HG02840 (cell line): ENCODE results near the gene MAPK10.
"Not testable (repeated sequence)": the region's sequence is repeated elsewhere in the genome, so short reads cannot be mapped to it uniquely, and the experiment has no call there.

ENCODE experiments used
- ATAC-seq: cut with Tn5 transposase; IDR thresholded peaks from one replicate; pipeline ENCODE4 v1.9.1; 2021; ENCODE audit warnings: mild to moderate bottlenecking, moderate library complexity, moderate number of reproducible peaks; ENCODE audit not compliant: unreplicated experiment, low FRiP score

The MAPK10 gene

DNA sequence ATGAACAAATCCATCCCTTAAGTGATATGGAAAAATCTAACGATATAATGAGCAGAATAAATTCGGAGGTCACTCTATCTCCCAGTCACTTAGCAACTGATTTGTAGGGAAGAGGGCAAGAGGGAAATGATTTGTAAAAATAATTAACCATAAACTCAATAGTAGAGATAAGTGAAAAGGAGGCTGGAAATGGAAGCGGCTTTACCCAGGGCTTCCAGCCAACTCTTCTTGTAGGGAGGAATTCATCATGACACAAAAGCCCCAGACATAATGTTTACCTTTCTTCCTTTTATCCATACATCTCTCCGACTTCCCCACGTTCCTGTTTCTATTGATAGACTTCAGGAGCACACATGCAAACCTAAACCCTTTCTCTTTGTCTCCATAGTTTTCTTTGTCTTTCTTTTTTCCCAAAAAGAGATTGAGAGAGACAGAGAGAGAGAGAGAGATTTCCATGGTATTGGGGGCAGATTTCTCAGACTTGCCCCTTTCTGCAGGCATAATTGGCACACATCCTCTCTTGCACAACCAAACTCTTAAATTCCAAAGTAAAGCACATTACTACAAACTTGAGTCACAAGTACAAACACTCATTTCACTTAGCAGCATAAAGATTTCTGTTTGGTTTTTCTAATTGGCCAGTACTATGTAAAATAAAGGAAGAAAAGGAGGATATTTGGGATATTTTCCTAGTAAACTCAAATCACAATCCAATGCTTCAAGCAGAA is 140.9 kb downstream of the MAPK10 start:
- no peak for ATAC-seq

DNA sequence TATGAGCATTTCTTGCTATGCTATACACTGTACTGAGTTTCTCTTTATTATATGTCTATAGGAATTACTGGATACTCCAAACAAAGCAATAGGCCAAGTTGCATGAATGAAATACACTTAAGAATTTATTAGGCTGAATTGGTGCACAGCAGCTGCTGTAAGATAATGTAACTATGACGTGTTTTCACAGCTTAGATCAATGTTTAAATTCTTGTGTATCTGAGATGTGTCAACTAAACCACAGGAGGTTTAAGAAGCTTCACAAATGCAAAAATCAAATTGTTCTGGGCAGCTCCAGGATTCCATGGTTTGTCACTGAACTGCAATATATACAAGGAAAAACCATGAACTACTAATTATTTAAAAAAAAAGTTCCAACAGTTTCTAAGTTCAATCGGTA is 156.7 kb downstream of the MAPK10 start:
- ATAC-seq = no peak

DNA sequence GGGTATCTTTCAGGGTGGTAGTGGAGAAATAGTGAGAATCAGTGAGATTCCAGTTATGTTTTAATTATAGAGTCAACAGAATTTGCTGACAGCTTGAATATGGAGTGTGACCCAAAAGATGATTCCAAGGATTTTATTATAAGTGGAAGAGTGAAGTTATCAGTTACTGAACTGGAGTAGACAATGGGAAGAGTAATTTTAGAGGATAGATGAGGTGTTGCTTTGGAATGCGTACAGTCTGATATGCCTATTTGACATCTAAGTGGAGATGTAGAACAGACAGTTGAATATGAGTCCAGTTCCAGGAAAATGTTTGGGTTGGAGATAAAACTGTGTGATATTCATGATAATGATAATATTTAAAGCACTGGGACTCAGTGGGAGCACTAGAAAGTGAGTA is 174.2 kb downstream of the MAPK10 start:
- no peak for ATAC-seq

DNA sequence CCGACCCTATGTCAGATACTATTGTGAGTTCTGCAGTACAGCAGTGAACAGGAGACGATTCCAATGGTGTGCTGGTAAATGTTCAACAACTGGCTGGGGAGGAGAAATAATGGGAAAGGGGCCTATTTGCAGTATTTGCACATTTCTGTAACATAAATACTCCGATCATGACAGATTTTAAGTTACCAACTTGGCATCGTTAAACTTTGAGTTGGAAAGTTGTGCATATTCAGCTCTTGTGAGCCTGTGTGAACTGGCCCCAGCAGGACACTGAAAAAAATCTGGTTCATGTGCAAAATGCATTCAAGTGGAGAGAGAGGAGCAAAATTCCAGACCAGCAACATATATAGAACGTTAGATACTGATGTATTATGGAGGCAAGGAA is 175.0 kb downstream of the MAPK10 start:
- no peak for ATAC-seq

DNA sequence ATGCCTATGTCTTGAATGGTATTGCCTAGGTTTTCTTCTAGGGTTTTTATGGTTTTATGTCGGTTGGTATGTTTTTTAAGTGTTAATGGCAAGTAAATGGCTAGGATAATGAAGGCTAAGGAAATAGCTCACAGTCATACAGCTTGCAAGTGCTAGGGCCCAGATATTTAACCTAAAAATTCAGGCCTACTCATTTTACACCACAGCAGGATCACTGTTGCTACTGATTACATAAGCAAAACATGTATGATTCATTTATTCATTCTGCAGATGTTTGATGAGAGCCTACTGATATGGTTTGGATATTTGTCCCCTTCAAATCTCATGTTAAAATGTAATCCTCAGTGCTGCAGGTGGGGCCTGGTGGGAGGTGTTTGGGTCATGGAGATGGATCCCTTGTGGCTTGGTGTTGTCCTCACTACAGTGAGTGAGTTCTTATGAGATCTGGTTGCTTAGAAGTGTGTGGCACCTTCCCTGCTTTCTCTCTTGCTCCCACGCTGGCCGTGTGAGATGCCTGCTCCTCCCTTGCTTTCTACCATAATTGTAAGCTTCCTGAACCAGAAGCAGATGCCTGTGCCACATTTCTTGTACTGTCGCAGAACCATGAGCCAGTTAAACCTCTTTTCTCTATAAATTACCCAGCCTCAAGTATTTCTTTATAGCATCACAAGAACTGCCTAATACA is 175.5 kb downstream of the MAPK10 start:
- ATAC-seq = no peak

DNA sequence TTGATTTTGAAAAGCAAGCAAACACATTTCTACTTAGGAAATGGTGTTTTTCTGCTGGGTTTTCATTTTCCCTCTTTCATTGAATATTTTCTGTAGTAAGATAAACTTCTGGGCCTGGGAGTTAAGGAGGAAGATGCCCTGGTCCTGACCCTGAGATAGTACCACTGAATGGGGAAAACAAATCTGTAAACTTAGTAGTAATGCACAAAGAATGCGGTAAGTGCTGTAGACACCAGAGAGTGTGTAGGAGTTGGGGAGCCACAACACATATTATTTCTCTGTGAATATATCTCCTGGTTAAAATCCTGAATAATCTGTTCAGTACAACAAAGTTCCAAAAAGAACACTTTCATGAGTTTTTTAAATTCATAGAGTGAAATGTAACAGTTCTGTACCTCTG is 178.3 kb downstream of the MAPK10 start:
- no peak for ATAC-seq

DNA sequence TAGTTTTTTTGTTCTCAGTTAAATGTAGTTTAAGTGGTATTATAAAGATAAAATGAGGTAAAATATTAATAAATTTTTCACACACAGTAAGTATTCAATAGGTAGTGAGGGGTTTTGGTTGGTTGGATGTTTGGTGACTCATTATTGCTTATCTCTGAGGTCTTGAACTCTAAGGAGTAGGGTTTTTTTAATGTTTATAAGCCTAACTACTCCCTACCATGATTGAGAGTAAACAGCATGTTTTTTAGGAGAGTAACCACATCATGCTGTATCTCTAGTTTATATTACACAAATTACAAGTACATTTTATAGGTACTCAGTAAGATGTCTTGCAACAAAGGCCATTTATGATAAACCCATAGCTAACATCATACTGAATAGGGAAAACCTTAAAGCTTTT is 181.6 kb downstream of the MAPK10 start:
- ATAC-seq = no peak

DNA sequence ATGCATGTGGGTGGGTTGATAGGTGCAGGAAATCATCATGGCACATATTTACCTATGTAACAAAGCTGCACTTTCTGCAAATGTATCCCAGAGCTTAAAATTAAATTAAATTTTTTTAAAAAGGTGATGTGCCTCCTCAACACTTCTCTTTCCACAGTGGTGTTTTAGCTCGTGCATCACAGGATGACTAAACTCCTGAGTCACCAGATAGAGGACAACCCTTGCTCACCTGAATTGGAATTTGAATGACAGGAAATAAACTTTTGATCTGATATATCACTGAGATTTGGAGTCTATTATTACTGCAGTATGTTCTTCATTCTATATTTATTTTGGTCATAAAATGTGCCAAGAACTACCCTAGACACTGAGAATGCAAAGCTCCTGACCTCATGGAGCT is 185.3 kb downstream of the MAPK10 start:
- ATAC-seq = no peak

DNA sequence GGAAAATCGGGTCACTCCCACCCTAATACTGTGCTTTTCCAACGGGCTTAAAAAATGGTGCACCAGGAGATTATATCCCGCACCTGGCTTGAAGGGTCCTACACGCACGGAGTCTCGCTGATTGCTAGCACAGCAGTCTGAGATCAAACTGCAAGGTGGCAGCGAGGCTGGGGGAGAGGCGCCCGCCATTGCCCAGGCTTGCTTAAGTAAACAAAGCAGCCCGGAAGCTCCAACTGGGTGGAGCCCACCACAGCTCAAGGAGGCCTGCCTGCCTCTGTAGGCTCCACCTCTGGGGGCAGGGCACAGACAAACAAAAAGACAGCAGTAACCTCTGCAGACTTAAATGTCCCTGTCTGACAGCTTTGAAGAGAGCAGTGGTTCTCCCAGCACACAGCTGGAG is 191.5 kb downstream of the MAPK10 start:
- ATAC-seq = not testable (repeated sequence)

DNA sequence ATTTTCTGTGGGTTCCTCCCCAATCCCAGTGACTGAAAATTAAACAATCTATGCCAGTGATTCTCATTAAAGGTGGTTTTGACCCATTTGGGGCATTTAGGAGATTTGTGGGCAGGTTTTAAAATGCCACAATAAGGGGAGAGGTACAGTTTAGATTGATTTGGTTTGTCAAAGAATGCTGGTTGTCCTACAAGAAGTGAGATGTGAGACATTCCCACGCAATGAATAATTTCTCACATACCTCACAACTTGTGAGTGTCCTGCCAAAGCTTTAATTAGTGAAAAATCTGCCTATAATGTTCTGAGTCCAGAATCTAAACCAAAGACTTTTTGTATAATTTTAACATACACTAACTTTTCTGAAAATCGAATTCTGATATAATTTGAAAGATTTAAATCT is 199.4 kb downstream of the MAPK10 start:
- no peak for ATAC-seq

DNA sequence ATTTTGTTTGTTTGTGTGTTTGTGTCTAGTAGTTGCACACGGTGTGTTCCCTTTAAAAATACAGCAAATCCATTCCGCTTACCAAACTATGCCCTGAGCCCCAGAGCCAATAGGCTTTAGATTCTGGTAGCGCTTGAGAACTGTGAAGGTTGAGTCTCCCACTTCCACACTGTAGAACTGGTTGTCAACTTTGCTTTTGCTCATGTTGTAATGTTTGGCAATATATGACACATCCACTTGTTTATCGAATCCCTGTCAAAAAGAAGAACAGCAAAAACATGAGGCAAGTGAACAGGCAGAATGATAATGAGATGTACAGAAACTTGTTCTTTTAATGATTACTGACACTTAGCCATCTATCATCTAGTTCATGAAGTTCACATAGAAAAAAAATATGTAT is 200.6 kb downstream of the MAPK10 start:
- no peak for ATAC-seq

DNA sequence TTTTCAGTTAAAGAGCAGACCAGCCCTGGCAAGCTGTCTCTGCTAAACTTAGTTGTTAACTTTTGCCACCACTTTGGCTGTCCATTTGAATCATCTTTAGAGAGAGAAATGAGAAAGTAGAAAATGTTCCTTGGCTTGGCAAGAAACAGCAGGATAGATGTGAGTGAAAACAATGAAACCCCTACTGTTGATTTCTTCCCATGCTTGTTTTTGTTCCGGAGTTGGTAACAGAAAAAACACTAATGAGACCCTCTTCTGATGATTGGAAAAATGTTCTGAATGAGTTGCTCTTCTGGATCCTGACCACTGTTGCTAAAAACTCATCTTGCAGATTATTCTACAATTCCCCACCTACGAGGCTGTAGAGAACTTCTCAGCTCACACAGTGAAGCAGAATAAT is 203.3 kb downstream of the MAPK10 start:
- ATAC-seq = no peak

DNA sequence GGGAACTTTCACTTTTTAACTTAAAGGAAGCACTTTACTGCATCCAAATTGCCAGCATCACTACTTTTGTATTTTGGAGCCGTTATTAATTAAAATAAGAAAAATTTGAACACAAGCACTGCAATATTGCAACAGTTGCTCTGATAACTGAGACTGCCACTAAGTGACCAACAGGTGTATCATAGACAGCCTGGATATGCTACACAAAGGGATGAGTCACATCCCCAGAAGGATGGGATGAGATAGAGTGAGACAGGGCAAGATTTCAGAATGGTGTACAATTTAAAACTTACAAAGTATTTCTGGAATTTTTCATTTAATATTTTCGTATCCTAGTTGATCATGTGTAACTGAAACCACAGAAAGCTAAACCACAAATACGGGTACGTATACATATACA is 204.1 kb downstream of the MAPK10 start:
- no peak for ATAC-seq

DNA sequence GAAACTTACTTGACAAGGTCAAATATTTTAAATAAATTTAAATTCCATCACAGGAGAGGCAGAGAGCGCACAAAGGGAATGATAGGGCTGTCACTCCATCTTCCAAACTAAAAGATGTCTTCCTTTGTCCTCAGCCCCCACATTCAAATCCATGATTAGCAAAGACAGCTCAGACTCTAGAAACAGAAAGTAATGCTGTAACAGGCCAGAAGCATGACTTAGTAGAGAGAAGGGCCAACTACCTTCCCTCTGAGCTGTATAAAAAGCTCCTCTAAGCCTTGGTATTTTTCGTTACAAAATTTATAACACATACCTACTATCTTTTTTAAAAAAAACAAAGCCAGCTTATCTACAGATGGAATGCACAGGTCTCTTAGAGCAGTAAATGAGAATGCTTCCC is 207.4 kb downstream of the MAPK10 start:
- no peak for ATAC-seq

DNA sequence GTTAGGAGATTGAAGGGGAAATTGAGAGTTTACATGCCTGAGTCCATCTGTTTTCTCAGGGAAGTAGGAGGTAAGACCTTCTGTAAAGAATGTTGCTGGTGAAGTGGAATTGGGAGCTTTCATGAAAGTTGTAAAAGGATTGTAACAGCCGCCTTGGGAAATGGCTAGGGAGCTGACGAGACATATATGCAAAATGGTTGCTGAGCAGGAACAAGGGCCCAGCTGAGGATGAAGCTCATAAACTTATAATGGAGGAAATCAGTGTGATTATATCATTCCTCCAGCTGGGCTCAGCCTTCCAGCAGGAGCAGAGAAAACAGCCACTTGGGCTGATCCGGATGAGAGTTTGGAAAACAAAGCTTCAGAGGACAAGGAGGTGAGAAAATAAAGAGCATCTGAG is 208.7 kb downstream of the MAPK10 start:
- ATAC-seq = no peak

DNA sequence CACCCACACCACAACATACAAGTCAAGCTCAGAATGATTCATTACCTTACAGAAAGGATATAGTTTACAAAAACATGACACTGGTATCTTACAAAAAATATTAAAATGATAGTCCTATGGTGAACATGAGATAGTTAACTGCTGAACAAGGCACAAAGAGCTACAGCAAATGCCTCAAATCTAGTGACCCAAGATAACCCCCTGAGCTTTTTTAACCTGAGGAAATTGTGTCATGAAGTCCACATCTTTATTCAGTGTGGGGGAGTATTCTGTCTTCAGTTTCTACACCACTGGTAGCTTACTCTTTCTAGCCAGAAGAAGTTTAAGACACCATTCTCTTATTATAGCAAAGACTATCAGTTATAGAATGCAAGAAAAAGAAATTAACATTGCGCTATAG is 218.7 kb downstream of the MAPK10 start:
- no peak for ATAC-seq

DNA sequence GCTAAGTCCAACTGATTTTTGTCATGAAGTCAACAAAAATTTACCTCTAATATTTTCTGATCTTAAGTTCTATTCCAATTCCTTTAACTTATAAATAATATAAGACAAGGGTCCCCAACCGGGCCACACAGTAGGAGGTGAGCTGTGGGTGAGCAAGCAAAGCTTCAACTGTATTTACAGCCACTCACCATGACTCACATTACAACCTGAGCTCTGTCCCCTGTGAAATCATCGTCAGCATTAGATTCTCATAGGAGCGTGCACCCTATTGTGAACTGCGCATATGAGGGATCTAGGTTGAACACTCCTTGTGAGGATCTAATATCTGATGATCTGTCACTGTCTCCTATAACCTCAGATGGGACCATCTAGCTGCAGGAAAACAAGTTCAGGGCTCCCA is 227.4 kb downstream of the MAPK10 start:
- no peak for ATAC-seq

DNA sequence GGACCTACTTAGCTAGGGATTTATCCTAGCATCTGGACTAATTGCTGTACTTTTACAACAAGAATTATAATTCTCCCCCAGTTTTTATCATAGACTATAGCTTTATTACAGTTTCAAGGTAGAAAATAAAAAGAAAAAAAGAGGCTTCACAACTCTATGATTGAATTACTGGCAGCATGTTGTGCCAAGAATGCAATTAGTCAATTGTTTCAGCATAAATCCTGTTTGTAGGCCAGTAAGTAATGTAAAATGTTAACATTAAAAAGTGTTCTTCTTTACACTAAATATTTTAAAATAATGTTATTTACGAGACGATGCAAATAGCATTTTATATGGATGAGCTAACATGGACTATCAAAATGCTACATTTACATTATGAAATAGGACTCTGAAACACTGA is 228.4 kb downstream of the MAPK10 start:
- no peak for ATAC-seq

DNA sequence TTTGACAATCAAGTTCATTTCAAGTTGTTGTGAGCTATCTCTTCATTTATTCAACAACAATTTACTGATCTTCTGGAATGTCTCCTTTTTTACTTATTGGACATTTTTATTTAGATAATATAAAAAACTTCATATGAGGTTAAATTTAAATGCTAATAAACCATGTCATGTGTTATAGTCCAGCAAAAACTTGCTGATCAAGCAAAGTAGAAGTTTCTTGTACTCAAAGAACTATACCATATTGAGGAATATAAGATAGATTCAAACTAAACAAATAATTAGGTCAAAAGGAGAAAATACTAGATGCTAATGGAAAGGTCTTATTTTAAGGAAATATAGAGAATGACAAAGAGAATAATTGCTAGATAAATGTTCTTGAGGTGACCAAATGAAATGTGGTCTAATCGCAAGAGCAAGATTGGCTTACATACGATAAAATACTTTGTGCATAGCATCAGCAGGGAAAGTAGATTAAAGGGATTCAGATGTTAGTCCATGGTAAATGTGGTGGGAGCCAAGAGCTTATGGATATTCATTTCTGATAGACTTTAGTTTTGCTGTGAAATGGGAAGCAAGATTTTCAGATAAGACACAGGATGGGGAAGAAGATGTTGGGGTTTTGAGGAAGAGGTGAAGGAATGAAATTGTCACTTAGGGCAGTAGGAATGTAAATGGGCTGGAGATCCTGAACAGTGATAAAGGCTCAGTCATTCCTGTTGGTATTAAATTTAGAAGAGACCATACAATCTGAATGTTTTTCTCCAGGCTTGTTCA is 229.5 kb downstream of the MAPK10 start:
- no peak for ATAC-seq

DNA sequence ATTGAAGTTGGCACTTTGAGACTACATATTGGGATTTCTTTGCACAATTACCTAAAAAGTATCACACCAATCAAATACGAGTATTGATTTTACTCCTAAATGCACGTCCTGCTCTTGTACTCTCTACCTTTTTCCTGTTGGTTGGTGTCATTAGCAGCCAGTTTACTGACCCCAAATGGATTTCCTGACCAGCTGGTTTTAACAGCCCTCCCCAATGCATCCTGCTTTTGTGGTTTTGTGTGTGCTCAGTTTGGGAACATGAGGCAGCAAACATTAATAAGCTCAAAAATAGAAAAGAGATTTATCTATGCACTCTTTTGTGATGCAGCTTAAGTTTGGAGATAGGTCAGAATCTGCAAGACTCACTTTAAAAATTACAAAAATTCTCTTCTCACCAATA is 230.3 kb downstream of the MAPK10 start:
- ATAC-seq = no peak

DNA sequence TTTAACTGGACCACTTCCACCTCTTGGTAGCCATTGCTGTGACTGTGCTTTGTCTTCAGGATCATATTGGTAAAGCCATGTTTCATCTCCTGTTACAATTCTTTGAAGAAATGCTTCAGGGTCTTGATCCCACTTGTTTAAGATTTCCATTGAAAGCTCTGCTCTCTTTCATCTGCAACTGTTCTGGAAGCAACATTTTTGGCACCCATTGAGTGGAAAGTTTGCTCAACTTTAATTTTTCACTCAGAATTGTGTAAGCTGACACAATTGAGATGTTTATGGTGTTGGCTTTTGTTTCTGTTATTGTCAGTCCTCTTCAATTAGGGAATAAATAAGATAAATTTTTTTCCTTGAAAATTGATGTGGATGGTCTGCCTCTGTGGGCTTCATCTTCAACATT is 237.4 kb downstream of the MAPK10 start:
- no peak for ATAC-seq

DNA sequence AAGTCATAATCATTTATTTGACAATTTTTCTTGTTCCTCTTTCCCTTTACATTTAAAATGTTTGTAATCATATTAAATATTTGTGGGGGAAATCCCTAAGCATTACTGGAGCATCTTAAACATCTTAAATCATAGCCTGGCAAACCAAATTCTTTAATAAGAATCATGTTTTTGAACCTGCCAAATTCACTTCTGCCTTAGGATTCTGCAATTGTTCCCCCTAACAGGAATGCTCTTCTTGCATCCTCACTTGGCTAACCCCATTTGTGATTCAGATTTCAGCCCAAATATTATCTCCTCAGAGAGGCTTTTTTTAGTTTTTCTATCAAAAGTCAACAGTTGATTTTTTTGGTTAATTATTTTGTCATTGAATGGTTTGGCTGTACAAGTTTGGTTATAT is 241.1 kb downstream of the MAPK10 start:
- no peak for ATAC-seq
